Measurements from ENCODE around the gene DERA.
"Not testable (repeated sequence)": the region's sequence is repeated elsewhere in the genome, so short reads cannot be mapped to it uniquely, and the experiment has no call there.

DERA gene

DNA sequence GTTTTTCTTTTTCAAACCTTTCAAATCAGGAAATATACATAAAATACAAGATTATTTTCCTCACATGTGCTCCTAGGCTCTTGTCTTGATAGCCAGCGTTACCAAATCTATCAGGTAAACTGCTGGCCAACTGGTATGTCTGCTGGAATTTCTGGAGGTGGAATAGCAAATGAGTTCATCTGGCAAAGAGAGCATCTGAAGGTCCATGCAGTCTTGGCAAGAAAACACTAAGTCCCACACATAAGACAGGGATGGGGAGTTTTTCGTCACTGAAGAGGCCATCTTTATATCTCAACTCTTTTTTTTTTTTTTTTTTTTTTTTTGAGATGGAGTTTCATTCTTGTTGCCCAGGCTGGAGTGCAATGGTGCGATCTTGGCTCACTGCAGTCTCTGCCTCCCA, 60.1 kb downstream of the DERA start:
- DNase-seq, result no peak

DNA sequence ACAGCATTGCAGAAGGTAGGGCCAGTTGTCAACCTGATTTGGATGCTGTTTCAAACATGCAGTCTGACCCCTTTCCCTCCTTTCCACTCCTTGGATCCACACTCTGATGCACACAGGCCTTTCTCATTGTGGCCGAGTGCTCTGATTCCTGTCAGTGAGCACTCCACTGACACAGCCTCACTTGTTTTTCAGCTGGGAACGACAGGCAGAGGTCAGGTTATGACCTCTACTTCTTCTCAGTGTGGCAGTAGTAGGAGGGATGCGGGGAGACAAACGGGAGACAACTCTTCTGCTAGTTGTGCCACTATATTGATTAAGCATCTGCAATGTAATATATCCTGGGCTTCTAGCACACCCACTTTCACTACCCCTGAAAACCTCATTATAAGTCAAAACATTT, 61.8 kb downstream of the DERA start:
- no peak for DNase-seq

DNA sequence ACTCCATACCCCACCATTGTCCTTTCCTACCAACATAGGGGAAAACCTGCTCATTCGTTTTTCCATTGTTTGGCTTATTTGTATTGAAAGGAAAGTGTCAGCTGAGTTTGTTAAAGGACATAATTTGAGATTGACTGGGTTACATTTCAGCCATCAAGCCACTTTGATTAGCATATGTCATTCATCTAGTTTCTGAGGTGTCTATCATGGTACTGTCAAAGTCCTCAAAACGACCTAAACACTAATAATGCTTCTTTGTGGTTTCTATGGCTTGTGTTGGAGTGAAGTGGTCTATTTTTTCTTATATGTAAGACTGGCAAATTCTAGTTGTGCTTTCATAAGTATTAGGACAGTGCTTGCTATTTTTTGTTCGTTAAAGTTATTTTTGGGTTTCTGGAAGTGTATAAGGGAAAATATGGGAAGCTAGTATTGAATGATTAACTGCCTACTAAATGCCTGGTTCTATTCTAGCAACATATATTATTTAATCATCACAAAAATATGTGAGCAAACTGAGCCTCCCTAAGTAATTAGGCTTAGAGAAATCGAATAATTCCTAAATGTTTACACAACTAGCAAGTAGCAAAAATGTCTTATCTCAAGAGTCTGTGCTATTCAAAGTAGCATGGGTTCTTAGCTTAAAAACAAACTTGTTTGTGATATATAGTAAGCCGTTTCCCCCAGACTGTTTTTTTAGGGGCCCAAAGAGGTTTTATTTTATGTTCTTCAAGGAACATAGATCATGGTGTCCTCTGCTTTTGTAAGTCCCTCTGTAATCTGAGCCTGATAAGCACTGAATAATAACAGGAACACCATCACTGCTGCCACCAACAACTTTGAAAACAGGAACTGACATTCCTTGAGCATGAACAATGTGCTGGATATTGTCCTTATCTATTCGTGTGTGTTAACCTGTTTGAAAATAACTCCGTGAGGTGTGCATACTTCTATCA, 67.1 kb downstream of the DERA start:
- no peak for DNase-seq

GRCh38 chr12:15979096-15980092, 68.3 kb downstream of the DERA start:
- DNase-seq, result no peak

DNA sequence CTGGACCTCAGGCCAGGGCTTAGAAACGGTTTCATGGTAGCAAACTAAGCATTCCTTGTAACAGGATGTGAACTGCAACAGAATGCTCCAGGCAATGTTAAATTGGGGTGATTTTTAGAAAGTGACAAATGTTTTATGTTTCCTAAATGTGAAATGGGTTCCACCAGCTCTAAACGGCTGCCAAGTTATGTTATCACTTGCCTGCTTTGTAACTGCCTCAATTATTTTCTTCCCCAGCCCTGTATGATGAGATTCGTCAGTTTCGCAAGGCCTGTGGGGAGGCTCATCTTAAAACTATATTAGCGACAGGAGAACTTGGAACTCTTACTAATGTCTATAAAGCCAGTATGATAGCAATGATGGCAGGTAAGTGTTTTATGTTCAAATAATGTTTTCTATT, 70.9 kb downstream of the DERA start:
- DNase-seq, result no peak

- no peak for DNase-seq
These were observed 71.3 kb downstream of the DERA start for GRCh38 chr12:15982471-15982870.

GRCh38 chr12:15982921-15983320, 71.8 kb downstream of the DERA start:
- no peak for DNase-seq

DNA sequence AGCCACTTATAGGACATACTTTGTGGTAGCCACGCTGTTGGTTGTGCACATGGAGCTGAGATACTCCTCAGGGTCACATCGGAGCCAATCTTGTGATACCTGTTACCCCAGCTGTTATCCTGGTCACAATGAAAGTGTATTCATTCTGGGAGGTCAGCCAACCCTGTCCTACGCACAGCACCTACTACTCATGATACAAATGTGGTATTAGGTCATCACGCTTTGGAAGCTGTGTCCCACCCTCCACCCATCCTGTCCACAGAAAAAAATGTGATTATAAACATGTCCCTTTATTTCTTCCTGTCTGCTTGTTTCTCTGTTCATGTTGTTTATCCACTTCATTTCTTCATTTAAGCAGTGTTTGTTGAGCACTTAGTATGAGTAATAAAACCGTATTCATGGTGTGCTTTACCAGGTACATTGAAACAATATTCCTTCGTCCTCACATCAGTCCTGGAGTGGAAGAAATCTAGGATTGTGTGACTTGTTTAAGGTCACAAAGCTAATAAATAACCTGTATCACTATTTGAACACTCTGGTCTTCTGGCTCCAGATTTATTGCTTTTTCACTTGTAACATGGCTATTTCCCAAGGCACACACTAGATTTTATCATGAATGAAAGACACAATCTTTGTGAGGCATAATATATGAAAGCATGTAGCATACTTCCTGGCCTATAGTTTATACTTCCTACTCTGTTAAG, 73.1 kb downstream of the DERA start:
- no peak for DNase-seq

- no peak for DNase-seq
These were observed 73.8 kb downstream of the DERA start for GRCh38 chr12:15984963-15985362.

- no peak for DNase-seq
These were observed 76.6 kb downstream of the DERA start for GRCh38 chr12:15987696-15988095.

GRCh38 chr12:15988983-15989755, 78.0 kb downstream of the DERA start:
- no peak for DNase-seq

DNA sequence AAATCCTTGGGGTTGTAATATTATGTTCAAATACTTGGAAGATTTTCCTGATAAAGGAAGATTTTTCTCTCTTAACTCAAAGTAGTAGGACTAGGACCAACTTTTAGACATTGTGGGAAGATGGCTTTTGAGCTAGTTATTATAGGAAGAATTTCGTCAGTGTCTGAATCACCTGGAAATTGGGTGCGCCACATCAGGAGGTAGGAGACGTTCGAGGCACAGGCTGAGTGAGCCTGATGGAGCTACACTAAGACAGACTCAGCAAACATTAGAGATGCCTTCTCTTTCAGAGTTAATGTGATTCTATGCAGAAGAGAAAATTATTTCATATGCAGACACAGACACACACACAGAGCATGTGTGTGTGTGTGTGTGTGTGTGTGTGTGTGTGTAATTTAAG, 84.7 kb downstream of the DERA start:
- no peak for DNase-seq

DNA sequence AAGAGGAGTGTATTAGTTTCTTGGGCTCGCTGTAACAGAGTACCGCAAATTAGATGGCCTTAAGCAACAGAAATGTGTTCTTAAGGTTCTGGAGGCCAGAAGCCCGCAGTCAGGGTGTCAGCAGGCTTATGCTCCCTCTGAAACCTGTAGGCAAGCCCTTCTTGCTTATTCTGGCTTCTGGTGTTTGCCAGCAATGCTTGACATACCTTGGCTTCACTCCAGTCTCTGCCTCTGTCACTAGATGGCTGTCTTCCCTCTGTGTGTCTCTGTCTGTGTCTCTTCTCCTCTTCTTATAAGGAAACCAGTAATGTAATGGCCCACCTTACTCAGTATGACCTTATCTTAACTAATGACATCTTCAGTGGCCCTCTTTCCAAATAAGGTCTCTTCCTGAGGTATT, 85.1 kb downstream of the DERA start:
- no peak for DNase-seq

DNA sequence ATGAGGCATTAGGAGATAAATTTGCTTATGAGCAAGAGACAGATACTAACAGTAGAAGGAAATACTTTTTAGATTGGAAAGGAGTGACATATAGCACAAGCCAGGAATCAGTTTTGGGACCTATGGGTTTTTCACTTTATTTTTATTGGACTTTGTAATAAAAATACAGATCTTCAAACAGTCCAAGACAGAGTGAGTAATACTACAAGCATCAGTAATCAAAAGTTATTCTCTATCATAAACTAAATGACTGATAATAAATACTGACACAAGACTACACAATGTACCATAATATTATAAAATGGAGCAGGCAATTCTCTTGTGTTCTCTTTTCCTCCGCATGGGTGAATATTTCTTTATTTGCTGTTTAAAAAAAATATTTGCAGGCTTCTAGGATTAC, 85.8 kb downstream of the DERA start:
- no peak for DNase-seq

GRCh38 chr12:15997910-15998309, 86.8 kb downstream of the DERA start:
- DNase-seq, result no peak

- no peak for DNase-seq
These were observed 91.7 kb downstream of the DERA start for GRCh38 chr12:16002880-16003279.

DNA sequence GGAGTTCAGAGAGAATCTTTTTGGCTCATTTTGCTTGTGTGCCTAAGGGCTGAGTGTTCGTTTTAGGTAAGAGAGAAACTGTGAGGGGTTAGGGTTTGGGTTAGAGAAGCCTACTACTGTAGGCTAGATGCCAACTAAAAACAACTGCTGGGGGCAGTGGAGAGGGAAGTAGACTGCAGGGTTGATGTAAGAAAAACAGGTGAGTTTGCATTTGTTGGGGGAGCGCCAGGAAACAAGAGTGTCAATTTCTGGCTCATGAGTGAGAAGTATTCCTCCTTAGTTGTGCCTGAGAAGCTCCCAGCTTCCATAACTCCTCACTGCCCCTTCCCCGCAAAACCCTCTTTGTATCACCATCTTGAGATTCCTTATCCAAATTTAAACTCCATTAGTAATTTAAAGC, 92.3 kb downstream of the DERA start:
- DNase-seq, result no peak

- no peak for DNase-seq
These were observed 95.6 kb downstream of the DERA start for GRCh38 chr12:16006752-16007151.

DNA sequence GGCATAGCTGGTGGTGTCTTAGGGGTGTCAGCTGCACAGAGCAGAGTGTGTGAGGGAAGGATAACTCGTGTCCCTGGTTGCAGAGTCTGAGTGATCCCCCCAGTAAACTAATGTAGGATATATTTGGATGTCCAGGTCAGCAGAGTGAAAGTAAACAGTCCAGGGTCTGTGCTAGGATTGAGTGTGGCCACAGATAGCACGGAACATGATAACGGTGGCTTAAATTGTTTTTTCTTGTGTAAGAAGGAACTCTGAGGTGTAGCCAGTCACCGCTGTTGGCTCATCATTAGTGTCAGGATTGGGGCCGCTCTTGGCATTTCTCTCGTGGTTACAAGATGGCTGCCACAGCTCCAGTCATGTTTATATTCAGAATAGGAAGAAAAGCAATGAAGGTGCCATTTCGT, 97.3 kb downstream of the DERA start:
- no peak for DNase-seq

DNA sequence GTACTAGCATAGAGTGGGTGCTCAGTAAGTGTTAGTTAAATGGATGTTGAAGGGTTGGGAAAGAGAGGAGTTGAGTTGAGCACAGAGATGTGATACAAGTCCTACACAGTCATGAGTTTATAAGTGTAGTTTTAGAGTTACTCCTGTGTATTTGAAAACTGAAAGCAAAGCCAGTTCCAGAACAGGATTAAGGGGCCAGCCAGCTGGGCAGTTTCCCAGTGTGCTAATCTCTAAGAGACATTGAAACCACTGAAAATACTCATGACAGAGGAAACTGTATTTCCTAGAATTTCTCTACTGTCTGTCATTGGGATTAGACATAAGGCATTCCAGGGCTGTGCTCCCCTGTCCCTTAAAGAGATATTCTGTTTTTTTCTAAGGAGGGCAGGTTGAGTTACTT, 101.0 kb downstream of the DERA start:
- DNase-seq, result no peak

DNA sequence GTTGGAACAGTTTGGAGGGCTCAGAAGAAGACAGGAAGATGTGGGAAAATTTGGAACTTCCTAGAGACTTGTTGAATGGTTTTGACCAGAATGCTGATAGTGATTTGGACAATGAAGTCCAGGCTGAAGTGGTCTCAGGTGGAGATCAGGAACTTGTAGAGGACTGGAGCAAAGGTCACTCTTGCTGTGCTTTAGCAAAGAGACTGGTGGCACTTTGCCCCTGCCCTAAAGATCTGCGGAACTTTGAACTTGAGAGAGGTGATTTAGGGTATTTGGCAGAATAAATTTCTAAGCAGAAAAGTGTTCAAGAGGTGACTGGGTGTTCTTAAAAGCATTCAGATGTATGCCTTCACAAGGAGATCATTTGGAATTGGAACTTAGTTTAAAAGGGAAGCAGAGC, 102.6 kb downstream of the DERA start:
- DNase-seq, result not testable (repeated sequence)

DNA sequence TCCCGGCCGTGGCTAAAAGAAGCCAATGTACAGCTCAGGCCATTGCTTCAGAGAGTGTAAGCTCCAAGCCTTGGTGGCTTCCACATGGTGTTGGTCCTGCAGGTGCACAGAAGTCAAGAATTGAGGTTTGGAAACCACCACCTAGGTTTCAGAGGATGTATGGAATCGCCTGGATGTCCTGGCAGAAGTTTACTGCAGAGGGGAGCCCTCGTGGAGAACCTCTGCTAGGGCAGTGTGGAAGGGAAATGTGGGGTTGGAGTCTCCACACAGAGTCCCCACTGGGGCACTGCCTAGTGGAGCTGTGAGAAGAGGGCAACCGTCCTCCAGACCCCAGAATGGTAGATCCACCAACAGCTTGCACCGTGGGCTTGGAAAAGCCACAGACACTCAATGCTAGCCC, 103.3 kb downstream of the DERA start:
- not testable (repeated sequence) for DNase-seq

Measured in stimulated activated CD4-positive, alpha-beta T cell treated with anti-CD3 and anti-CD28 coated beads, Interleukin-2, amount 100 ng/mL, for 24 hours (primary cell).